Osteoblast (primary cell): ENCODE data around the gene LIPC. TPM values are rescaled to one million over a fixed set of nuclear protein-coding genes. Genes with fewer than 3 reads are reported as not detected.

Source experiments
- DNase-seq: peaks from one replicate; pipeline ENCODE4 v3.0.0; 2011; ENCODE audit warnings: low spot score, mixed read lengths; ENCODE audit not compliant: insufficient read length; ENCODE audit errors: missing footprints
- H2AFZ ChIP-seq: 2 replicates; pipeline ENCODE4 v1.6.0; 2011; ENCODE audit warnings: mild to moderate bottlenecking, low read length
- H3K27ac ChIP-seq: 2 replicates; pipeline ENCODE4 v1.5.1; 2011; ENCODE audit warnings: mild to moderate bottlenecking, low read depth, low read length, moderate library complexity
- H3K27me3 ChIP-seq: 2 replicates; pipeline ENCODE4 v1.6.0; 2012; ENCODE audit warnings: mild to moderate bottlenecking, control low read depth, inconsistent platforms, low read length, moderate library complexity; ENCODE audit not compliant: insufficient read depth
- H3K36me3 ChIP-seq: 2 replicates; pipeline ENCODE4 v1.5.1; 2011; ENCODE audit warnings: mild to moderate bottlenecking, low read length, control low read depth, moderate library complexity; ENCODE audit not compliant: insufficient read depth
- H3K4me1 ChIP-seq: 2 replicates; pipeline ENCODE4 v1.5.1; 2011; ENCODE audit warnings: mild to moderate bottlenecking, low read length, control low read depth, moderate library complexity; ENCODE audit not compliant: insufficient read depth
- H3K4me2 ChIP-seq: 2 replicates; pipeline ENCODE4 v1.6.0; 2011; ENCODE audit warnings: mild to moderate bottlenecking, low read length; ENCODE audit not compliant: insufficient read depth
- H3K4me3 ChIP-seq: fragments of 200-600 bp; sonication (generic); 3 replicates; pipeline ENCODE4 v1.5.1; 2012; ENCODE audit warnings: mild to moderate bottlenecking, low read length, inconsistent platforms; ENCODE audit not compliant: insufficient read depth
- H3K79me2 ChIP-seq: 2 replicates; pipeline ENCODE4 v1.6.0; 2012; ENCODE audit warnings: mild to moderate bottlenecking, low read length, control low read depth, inconsistent platforms; ENCODE audit not compliant: insufficient read depth
- H3K9me3 ChIP-seq: 2 replicates; pipeline ENCODE4 v1.5.1; 2011; ENCODE audit warnings: low read depth, low read length, control low read depth
- H4K20me1 ChIP-seq: 2 replicates; pipeline ENCODE4 v1.6.0; 2012; ENCODE audit warnings: mild to moderate bottlenecking, low read length, control low read depth; ENCODE audit not compliant: insufficient read depth
- CTCF ChIP-seq: IDR thresholded peaks from 2 replicates; pipeline ENCODE4 v1.5.1; 2011; ENCODE audit warnings: mild to moderate bottlenecking, low read depth, low read length, moderate library complexity; ENCODE audit errors: extremely low read depth
- total RNA-seq: library from RNA; depleted of rRNA; stranded (reverse); fragments of >200 nt; gene quantifications from 2 replicates; pipeline ENCODE4 v1.2.3, GENCODE V29; 2012

The LIPC gene
- total RNA-seq, 1 donor = 1.1 TPM

GRCh38 chr15:58518626-58519025, 86.8 kb downstream of the LIPC start:
- Histone ChIP-seq H3K4me1 (no peaks in the 10 kb centered on the region), H3K27me3 (peaks cover 8% of the 10 kb centered on the region), H3K9me3 (peaks cover 2% of the 10 kb centered on the region), H3K4me3 (no peak overlapping the region), H3K36me3 (no peaks in the 10 kb centered on the region), H3K27ac (no peak overlapping the region), H3K4me2 (no peak overlapping the region), H4K20me1 (no peaks in the 10 kb centered on the region), H3K79me2 (no peaks in the 10 kb centered on the region), H2AFZ (no peak overlapping the region)
- no peak for TF ChIP-seq CTCF
- no peak for DNase-seq

GRCh38 chr15:58519516-58519915, 87.7 kb downstream of the LIPC start:
- H3K4me1 ChIP-seq = no peaks in the 10 kb centered on the region
- H3K36me3 ChIP-seq = no peaks in the 10 kb centered on the region
- H3K27me3 ChIP-seq = peaks cover 8% of the 10 kb centered on the region
- no peaks in the 10 kb centered on the region for H3K79me2 ChIP-seq
- H2AFZ ChIP-seq = no peak overlapping the region
- peaks cover 2% of the 10 kb centered on the region for H3K9me3 ChIP-seq
- H3K4me2 ChIP-seq = no peak overlapping the region
- no peak for TF ChIP-seq CTCF
- DNase-seq = no peak
- no peak overlapping the region for H3K27ac ChIP-seq
- no peaks in the 10 kb centered on the region for H4K20me1 ChIP-seq
- H3K4me3 ChIP-seq = no peak overlapping the region

DNA sequence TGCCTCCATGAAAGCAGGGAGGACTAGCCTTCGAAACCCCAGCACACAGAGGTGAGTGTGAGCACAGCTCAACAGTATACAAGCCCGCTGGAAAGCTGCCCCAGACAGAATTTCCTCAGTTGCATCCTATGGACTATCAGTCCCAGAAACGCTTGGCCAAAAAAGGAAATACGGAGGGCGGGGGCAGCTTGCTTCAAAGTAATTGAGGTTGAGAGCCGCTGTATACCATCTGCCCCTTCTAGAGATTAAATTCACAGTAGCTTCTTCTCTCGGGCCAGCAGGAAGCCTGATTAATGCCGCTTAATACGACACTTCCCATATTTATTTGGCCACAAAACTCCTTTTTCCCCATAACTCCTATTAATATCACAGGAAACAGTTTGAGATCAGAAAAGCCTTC, 88.7 kb downstream of the LIPC start:
- Histone ChIP-seq H3K9me3 (no peaks in the 10 kb centered on the region), H3K27me3 (peaks cover 10% of the 10 kb centered on the region), H3K27ac (no peak overlapping the region), H2AFZ (no peak overlapping the region), H3K4me1 (no peaks in the 10 kb centered on the region), H4K20me1 (no peaks in the 10 kb centered on the region), H3K4me2 (no peak overlapping the region), H3K79me2 (no peaks in the 10 kb centered on the region), H3K4me3 (no peak overlapping the region), H3K36me3 (no peaks in the 10 kb centered on the region)
- TF ChIP-seq CTCF = no peak
- DNase-seq = no peak

DNA sequence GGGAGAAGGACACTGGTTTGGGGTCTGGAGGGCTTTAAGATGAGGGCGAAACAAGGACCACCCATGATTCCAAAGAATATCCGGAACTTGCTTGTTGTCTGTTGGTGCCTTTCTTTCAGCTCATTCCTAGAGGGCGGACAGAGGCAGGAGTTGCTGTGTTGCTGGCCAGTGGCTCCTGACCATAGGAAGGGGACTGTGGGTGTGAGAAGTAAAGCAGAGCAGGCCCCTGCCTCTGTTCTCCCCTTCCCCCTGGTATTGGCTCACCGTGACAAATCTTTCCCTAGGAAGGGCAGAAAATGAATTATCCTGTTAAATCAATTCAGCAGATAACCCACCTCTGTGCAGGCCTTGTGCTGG, 89.1 kb downstream of the LIPC start:
- H4K20me1 ChIP-seq = no peaks in the 10 kb centered on the region
- H3K79me2 ChIP-seq = no peaks in the 10 kb centered on the region
- peaks cover 12% of the 10 kb centered on the region for H3K27me3 ChIP-seq
- DNase-seq = no peak
- H2AFZ ChIP-seq = no peak overlapping the region
- no peak for TF ChIP-seq CTCF
- no peaks in the 10 kb centered on the region for H3K4me1 ChIP-seq
- H3K4me2 ChIP-seq = no peak overlapping the region
- H3K9me3 ChIP-seq = no peaks in the 10 kb centered on the region
- H3K36me3 ChIP-seq = no peaks in the 10 kb centered on the region
- no peak overlapping the region for H3K27ac ChIP-seq
- no peak overlapping the region for H3K4me3 ChIP-seq
